Measurements from ENCODE around the gene EPHB6. TPM values are rescaled to one million over a fixed set of nuclear protein-coding genes. Genes with fewer than 3 reads are reported as not detected.

The EPHB6 gene
- polyA plus RNA-seq, 1 of the 3 experiments (the other 2 are of a cell fraction): 1.8 TPM

- Histone ChIP-seq H3K4me1 (ENCODE audit: control insufficient read depth in 1 of 2, insufficient read depth in 2 of 2, low read depth in 1 of 2, low read length in 1 of 2) (no peaks in the 10 kb centered on the region), H3K9ac (no peak overlapping the region), H2AFZ (ENCODE audit: low read depth) (no peak overlapping the region), H4K20me1 (ENCODE audit: insufficient read depth) (no peaks in the 10 kb centered on the region), H3F3A (replicated peaks; ENCODE audit: insufficient read depth) (no peaks in the 10 kb centered on the region), H3K4me2 (no peak overlapping the region), H3K4me3 (ENCODE audit: low read depth in 2 of 2, low read length in 1 of 2) (no peak overlapping the region), H3K27me3 (ENCODE audit: insufficient read depth) (no peaks in the 10 kb centered on the region; the same call in 1 of the 2 replicates), H3K79me2 (ENCODE audit: insufficient read depth) (no peaks in the 10 kb centered on the region), H3K9me3 (no peaks in the 10 kb centered on the region), H3K36me3 (replicated peaks in 1 of 2; ENCODE audit: control insufficient read depth in 1 of 2, insufficient read depth in 2 of 2, low read length in 1 of 2) (no peaks in the 10 kb centered on the region), H3K27ac (ENCODE audit: low read depth in 2 of 2, low read length in 1 of 2) (no peak overlapping the region), H3K9me2 (no peaks in the 10 kb centered on the region)
- DNase-seq: no peak
- ChIA-PET CTCF (interaction anchor here (1.2 to 2.1 kb wide), 4 partner anchors 17 to 380 kb away, joined by 3 to 11 read pairs (median 8); no protein-coding TSS in a partner anchor), POLR2A (interaction anchor here (0.6 kb wide), 1 partner anchor 1427 kb away, joined by 3 read pairs; no protein-coding TSS in a partner anchor)
- TF ChIP-seq EZH2phosphoT487 (IDR thresholded peaks at IDR 0.05; ENCODE audit: borderline replicate concordance, low read depth) (no peak), FOSL2 (IDR thresholded peaks at IDR 0.05; ENCODE audit: borderline replicate concordance, low read depth) (no peak), POLR2AphosphoS5 (IDR thresholded peaks at IDR 0.05; ENCODE audit: low read depth, low read length) (no peak), TCF12 (IDR thresholded peaks at IDR 0.05) (no peak), TAF1 (IDR thresholded peaks at IDR 0.05; ENCODE audit: borderline replicate concordance, low read depth, low read length) (no peak), FOXJ3 (CRISPR knock-in tag; IDR thresholded peaks at IDR 0.05) (no peak), EP300 (IDR thresholded peaks at IDR 0.05; ENCODE audit: borderline replicate concordance in 1 of 2, low read depth in 1 of 2, low read length in 1 of 2) (no peak), RFX5 (IDR thresholded peaks at IDR 0.05; ENCODE audit: low read length) (no peak), CTCF (IDR thresholded peaks at IDR 0.05) (no peak), SMC3 (IDR thresholded peaks at IDR 0.05; ENCODE audit: low read depth, low read length) (no peak), GATA2 (CRISPR knock-in tag; IDR thresholded peaks at IDR 0.05) (no peak), RXRA (IDR thresholded peaks at IDR 0.05; ENCODE audit: borderline replicate concordance, low read depth) (no peak), MAX (IDR thresholded peaks at IDR 0.05; ENCODE audit: low read depth) (no peak), ELF1 (IDR thresholded peaks at IDR 0.05) (no peak)
- WGBS (ENCODE audit: low lambda C conversion rate): 14% methylated on average over 3 of the region's 3 CpGs
Measured at GRCh38 chr7:142835487-142835886, 19.4 kb upstream of the EPHB6 start.

GRCh38 chr7:142836426-142836825 lies 18.4 kb upstream of the EPHB6 start:
- H3F3A ChIP-seq (replicated peaks; ENCODE audit: insufficient read depth): no peaks in the 10 kb centered on the region
- H4K20me1 ChIP-seq (ENCODE audit: insufficient read depth): no peaks in the 10 kb centered on the region
- H2AFZ ChIP-seq (ENCODE audit: low read depth): no peak overlapping the region
- H3K9me2 ChIP-seq: no peaks in the 10 kb centered on the region
- no peak overlapping the region for H3K9ac ChIP-seq
- no peak overlapping the region for H3K4me3 ChIP-seq (ENCODE audit: low read depth in 2 of 2, low read length in 1 of 2)
- POLR2A ChIA-PET: no interaction called here
- DNase-seq: no peak
- H3K4me1 ChIP-seq (ENCODE audit: control insufficient read depth in 1 of 2, insufficient read depth in 2 of 2, low read depth in 1 of 2, low read length in 1 of 2): no peaks in the 10 kb centered on the region
- H3K27me3 ChIP-seq (ENCODE audit: insufficient read depth): no peaks in the 10 kb centered on the region; the same call in 1 of the 2 replicates
- no peak for TF ChIP-seq YY1 (IDR thresholded peaks at IDR 0.05; ENCODE audit: low read depth)
- TF ChIP-seq FOXJ3 (CRISPR knock-in tag; IDR thresholded peaks at IDR 0.05): no peak
- no peak for TF ChIP-seq NFIC (IDR thresholded peaks at IDR 0.05; ENCODE audit: borderline replicate concordance)
- no peak for TF ChIP-seq EZH2phosphoT487 (IDR thresholded peaks at IDR 0.05; ENCODE audit: borderline replicate concordance, low read depth)
- TF ChIP-seq TEAD4 (IDR thresholded peaks at IDR 0.05; ENCODE audit: borderline replicate concordance, insufficient read depth): no peak
- no peak for TF ChIP-seq USF1 (IDR thresholded peaks at IDR 0.05; ENCODE audit: borderline replicate concordance, low read depth)
- no peak for TF ChIP-seq PBX3 (IDR thresholded peaks at IDR 0.05)
- TF ChIP-seq ELF1 (IDR thresholded peaks at IDR 0.05): no peak
- TF ChIP-seq FOXM1 (IDR thresholded peaks at IDR 0.05; ENCODE audit: low read depth): no peak
- TF ChIP-seq EP300 (IDR thresholded peaks at IDR 0.05; ENCODE audit: borderline replicate concordance in 1 of 2, low read depth in 1 of 2, low read length in 1 of 2): no peak
- CTCF ChIA-PET: interaction anchor here (0.8 to 2.1 kb wide), 7 partner anchors 15 to 379 kb away, joined by 3 to 11 read pairs (median 4); no protein-coding TSS in a partner anchor
- no peak overlapping the region for H3K4me2 ChIP-seq
- H3K9me3 ChIP-seq: no peaks in the 10 kb centered on the region
- no peak overlapping the region for H3K27ac ChIP-seq (ENCODE audit: low read depth in 2 of 2, low read length in 1 of 2)
- WGBS (ENCODE audit: low lambda C conversion rate): 50% methylated on average over 3 of the region's 3 CpGs
- no peaks in the 10 kb centered on the region for H3K79me2 ChIP-seq (ENCODE audit: insufficient read depth)
- no peaks in the 10 kb centered on the region for H3K36me3 ChIP-seq (replicated peaks in 1 of 2; ENCODE audit: control insufficient read depth in 1 of 2, insufficient read depth in 2 of 2, low read length in 1 of 2)
